NOMO-1 (cell line): ENCODE results near the gene SDHC.
"Not testable (repeated sequence)": the region's sequence is repeated elsewhere in the genome, so short reads cannot be mapped to it uniquely, and the experiment has no call there.

Experiments used
- DNase-seq, 2 experiments: peaks; one replicate each; lab custom pipeline; 2025; ENCODE audit not compliant: unreplicated experiment in 2 of 2; lab: John Stamatoyannopoulos, UW

Gene SDHC

GRCh38 chr1:161381707-161382106, 67.5 kb downstream of the SDHC start:
- DNase-seq: no peak

DNA sequence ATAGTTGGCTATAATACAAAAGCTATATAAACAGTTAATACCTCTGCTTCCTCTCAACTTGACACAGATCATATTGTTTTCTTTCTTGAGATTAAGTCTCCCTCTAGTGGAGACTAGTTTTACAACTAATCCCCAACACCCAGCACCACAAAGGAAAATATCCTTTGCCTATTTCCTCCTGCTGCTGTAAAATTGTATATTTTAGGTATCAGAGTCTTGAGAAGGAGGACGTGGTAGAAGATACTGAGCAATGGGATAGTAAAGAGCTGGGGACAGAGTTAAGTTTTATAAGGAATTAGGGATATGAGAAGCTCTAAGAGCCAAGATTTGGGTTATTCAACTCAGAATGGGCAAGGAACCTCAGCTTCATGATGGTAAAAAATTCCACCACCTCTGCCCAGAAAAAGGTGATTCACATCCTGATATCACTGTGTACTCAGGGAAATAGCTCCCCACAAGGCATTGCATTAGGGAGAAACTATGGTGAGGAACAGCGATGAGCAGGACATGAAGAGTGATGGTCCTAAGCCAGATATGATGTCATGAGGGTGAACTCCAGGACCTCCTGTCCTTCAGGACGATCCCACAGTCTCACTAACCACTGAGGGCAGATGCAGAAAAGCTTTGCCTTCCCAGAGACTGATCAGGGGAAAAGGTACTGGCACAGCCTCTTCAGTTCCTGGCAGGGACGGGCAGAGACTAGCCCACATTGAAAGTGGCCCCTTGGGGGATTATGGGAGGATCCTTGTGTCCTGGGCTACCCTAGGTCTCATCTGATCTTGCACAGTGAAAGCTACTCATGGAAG, 68.2 kb downstream of the SDHC start:
- DNase-seq: peak in 1 of 2 experiments; percentile 75

GRCh38 chr1:161388639-161389038, 74.5 kb downstream of the SDHC start:
- no peak for DNase-seq

DNA sequence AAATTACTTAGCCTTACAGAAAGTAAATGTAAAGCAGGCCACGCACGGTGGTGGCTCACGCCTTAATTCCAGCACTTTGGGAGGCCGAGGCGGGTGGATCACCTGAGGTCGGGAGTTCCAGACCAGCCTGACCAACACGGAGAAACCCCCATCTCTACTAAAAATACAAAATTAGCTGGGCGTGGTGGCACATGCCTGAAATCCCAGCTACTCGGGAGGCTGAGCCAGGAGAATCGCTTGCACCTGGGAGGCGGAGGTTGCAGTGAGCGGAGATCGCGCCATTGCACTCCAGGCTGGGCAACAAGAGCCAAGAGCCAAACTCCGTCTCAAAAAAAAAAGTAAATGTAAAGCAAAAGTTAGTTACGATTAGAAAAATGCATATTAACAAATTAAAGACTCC, 75.0 kb downstream of the SDHC start:
- DNase-seq: not testable (repeated sequence)

DNA sequence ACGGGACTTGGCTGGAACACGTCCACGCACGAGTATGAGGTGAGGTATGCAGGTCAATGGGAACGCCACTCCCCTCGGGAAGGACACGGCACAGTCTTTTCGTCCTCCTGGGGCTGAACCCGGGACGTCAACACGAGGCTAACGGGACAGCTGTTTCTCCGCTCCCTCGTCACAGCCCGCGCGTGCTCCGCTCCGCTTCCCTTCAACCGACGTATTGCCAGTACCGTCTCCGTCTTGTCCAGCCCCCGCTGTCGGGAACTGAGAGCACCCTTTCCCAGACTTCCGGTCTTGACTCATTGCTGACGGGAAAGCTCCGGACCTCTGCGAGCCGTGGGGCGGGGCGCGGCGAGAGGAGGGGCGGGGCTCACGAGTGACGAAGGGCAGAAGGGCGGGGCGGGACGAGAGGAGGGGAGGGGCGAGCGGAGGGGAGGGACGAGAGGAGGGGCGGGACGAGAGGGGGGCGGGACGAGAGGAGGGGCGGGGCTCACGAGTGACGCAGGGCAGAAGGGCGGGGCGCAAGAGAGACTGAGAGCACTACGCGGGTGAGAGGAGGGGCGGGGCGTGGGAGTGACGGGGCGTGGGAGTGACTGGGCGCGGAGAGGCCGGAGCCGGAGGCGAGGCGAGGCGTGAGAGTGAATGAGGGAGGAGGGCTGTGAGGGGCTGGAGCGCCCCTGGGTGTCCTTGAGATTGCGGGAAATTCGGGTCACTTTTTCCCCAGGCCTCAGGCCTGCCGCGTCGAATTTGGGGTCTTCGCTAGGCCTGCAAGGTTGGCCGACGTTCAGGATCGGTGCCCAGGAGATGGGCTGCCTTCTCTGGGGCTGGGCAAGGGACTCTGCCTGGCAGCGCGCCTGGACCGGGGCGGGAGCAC, 75.7 kb downstream of the SDHC start:
- DNase-seq: peak; percentile 73 to 92

GRCh38 chr1:161390559-161390858, 76.3 kb downstream of the SDHC start:
- no peak for DNase-seq

GRCh38 chr1:161391136-161391535, 77.0 kb downstream of the SDHC start:
- DNase-seq: not testable (repeated sequence)

DNA sequence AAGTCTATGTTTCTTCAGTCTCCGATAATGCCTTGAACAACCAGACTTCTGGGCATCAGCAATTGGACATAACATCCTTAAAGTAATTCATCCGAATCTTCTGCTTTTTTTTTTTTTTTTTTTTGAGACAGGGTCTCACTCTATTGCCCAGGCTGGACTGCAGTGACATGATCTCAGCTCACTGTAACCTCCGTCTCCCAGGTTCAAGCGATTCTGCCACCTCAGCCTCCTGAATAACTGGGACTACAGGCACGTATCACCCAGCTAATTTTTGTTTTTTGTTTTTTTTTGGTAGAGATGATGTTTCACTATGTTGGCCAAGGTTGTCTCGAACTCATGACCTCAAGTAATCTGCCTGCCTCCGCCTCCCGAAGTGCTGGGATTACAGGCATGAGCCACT, 77.4 kb downstream of the SDHC start:
- no peak for DNase-seq

GRCh38 chr1:161393151-161393550, 79.0 kb downstream of the SDHC start:
- DNase-seq: no peak

- not testable (repeated sequence) for DNase-seq
These were observed 82.9 kb downstream of the SDHC start for GRCh38 chr1:161397038-161397437.

DNA sequence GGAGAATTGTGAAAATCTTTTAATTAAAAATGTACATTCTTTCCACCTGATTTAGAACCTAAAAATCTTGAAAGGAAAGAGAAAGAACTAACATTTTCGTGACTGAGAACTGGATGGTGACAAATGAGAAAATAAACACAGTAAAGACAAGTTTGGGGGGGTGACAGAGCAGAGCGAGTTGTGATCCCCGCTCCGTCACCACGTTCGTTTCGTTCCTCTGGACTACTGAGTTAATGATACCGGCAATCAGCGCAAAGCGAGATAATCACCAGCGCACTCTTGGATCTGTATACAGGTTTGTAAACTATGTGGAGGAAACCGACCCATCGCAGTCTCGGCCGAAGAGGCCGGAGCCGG, 84.7 kb downstream of the SDHC start:
- DNase-seq: no peak

DNA sequence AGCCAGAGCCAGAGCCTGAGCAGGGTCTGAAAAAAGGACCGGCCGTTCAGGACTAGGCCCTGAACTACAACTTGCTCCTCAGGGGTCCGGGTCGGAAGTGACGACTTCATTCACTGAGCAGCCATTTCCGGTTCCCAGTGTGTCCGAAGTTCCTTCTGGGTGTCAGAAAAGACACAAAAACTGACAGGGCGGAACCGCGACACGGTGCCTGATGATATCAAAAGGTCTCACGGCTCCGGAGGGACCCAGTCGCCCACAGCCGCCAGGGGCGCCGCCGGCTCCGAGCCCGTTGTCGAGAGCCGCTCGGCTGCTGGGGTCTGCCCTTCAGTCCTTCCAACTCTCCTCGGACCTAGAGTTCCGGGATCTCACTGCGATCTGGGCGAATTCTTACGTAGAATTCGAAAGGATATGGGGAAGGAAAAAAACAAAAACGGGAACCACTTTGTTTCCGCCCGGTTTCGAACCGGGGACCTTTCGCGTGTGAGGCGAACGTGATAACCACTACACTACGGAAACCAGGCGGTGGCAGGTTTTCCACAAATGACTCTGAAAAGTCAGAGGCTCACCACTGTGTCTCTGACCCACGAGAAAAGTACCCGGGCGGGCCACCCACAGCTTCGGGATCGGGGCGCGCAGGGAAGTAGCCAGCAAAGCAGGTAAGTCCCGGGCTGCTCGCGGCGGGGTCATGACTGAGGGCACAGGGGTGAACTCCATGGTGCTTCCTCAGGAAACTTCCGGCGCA, 85.2 kb downstream of the SDHC start:
- DNase-seq: peak; percentile 86 to 90

GRCh38 chr1:161402446-161402845, 88.3 kb downstream of the SDHC start:
- no peak for DNase-seq

DNA sequence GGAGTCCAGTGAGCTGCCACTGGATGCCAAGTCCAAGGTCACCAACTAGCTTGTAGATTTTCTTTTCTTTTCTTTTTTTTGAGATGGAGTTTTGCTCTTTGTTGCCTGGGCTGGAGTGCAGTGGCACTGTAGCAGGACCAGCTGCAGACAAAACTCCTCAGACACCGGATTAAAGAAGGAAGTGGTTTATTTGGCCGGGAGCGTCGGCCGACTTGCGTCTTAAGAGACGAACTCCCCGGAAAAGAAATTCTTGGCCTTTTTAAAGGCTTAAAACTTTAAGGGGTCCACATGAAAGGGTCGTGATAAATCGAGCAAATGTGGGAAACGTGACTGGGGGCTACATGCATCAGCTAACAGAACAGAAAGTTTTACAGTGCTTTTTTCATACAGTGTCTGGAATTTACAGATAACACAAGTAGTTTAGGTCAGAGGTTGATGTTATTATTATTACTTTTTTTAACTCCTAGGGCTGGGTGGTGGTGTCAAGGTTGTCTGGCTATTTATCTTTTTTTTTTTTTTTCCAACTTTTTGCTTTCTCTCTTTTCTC, 89.9 kb downstream of the SDHC start:
- no peak for DNase-seq

GRCh38 chr1:161406551-161406950, 92.4 kb downstream of the SDHC start:
- not testable (repeated sequence) for DNase-seq

DNA sequence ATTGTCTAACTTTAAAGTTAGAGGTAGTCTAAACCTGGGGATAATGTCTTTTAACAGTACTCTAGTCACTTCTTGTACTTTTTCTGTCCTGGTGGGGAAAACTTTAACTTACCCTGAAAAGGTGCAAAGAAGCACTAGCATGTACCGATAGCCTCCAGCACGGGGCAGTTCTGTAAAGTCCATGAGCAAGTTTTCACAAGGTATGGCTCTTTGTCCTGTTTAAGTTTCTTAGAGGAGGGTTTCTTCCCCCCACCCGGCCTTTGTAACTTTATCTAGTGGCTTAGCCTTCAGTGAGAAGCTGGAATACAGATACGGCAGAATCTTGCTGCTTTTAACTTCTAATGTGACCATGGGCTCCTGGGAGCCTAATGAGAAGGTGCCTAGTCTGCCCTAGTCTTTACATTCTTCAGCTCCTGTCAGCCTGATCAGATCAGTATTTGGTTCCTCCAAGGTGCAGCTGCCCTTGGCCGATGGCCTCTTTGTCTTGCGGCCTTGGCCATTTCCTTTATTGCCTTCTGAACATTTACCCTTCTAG, 93.3 kb downstream of the SDHC start:
- DNase-seq: no peak

DNA sequence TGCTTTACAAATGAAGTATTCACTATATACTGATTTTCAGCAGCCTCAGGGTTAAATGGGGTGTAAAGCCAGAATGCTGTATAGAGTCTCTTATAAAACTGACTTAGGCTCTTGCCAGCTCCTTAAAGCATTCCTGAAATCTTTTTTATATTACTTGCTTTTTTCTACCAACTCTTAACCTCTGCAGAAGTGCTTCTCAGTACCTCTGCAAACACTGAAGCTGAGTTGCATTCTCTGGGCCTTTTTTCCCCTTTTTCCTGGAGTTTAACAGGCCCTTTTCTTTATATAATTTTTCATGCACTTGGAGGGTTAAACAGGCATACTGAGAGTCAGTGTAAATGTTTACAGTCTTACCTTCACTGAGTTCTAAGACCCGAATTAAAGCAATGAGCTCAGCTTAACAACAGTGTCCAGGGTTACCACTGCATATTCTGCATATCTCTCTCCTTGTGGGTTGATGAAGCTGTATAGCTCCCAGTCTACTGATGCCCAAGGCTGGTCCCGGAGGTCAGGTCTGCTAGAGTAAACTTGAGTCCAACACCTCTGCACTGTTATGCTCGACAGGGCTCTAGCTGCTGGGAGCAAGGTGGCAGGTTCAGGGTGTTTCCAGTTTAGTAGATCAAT, 94.4 kb downstream of the SDHC start:
- DNase-seq: no peak

- DNase-seq: not testable (repeated sequence)
These were observed 95.9 kb downstream of the SDHC start for GRCh38 chr1:161409848-161410635.

DNA sequence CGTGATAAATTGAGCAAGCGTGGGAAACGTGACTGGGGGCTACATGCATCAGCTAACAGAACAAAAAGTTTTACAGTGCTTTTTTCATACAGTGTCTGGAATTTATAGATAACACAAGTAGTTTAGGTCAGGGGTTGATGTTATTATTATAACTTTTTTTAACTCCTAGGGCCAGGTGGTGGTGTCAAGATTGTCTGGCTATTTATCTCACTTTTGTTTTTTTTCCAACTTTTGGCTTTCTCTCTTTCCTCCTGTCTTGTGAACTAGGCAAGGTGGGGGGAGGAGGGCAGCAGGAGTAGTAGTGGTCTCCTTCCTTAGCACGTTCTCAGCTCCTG, 96.4 kb downstream of the SDHC start:
- not testable (repeated sequence) for DNase-seq
